ENCODE measurements around the gene PPM1K.

DNA sequence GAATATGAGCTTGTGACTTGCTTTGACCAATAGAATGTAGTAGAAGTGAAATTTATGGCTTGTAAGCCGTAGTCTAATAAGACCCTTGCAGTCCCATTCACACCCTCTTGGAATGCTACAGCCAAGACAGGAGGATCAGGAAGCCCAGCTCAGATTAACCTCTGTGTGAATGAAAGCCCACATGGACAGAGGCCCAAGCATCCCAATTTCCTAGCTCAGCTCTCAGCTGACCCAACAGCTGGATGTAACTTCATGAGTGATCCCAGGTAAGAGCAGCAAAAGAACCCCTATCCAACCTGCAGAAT, 12.8 kb upstream of the PPM1K start:
- TF ChIP-seq TCF7L2 (IDR thresholded peaks at IDR 0.05; ENCODE audit: low read depth, low read length), result no peak
- TF ChIP-seq FOXK2 (conservative IDR thresholded peaks at IDR 0.05 in 1 of 2, IDR thresholded peaks at IDR 0.05 in 1 of 2; ENCODE audit: low read depth in 2 of 2), result no peak
- no peak for TF ChIP-seq POLR2AphosphoS5 (IDR thresholded peaks at IDR 0.05; ENCODE audit: control insufficient read depth, insufficient read depth, low read depth, low read length)
